Stimulated activated CD4-positive, alpha-beta T cell treated with anti-CD3 and anti-CD28 coated beads, Interleukin-12 subunit alpha, Interleukin-12 subunit beta, amount 100 ng/mL, for 24 hours (primary cell): ENCODE results near the gene PRB3.
A peak's percentile ranks its signal among the peaks of the same experiment; 100 is the strongest.

ENCODE experiments used
- DNase-seq, 2 experiments: peaks; one replicate each; pipeline ENCODE4 v3.0.0-alpha.2; 2020; ENCODE audit warnings: low read depth in 2 of 2

The PRB3 gene

GRCh38 chr12:11269607-11270006 lies at the start of gene PRB3:
Gene PRB3, minus strand, starts transcription at chr12:11269707. Its CDS starts 38 bp downstream, at chr12:11269669.
- no peak for DNase-seq

- DNase-seq = no peak
Observed at GRCh38 chr12:11310336-11310735, 40.8 kb upstream of the PRB3 start, which contains the start of gene PRB4. Gene PRB4, minus strand, starts transcription at chr12:11310436. Its CDS starts 38 bp downstream, at chr12:11310398.

- DNase-seq = no peak
Observed at GRCh38 chr12:11307143-11307542, 37.6 kb upstream of the PRB3 start.

GRCh38 chr12:11273449-11273848 lies 3.9 kb upstream of the PRB3 start:
- DNase-seq = no peak

- no peak for DNase-seq
Observed at GRCh38 chr12:11264501-11264900, 5.0 kb downstream of the PRB3 start.

- DNase-seq = no peak
Observed at GRCh38 chr12:11246489-11246888, 23.0 kb downstream of the PRB3 start.

- no peak for DNase-seq
Observed at GRCh38 chr12:11242656-11243055, 26.9 kb downstream of the PRB3 start.

- no peak for DNase-seq
Observed at GRCh38 chr12:11240348-11240930, 29.1 kb downstream of the PRB3 start.

- DNase-seq = no peak
Observed at GRCh38 chr12:11238275-11238674, 31.2 kb downstream of the PRB3 start.

GRCh38 chr12:11233532-11233931 lies 36.0 kb downstream of the PRB3 start:
- no peak for DNase-seq

- DNase-seq = peak in 1 of 2 experiments; percentile 31
Observed at GRCh38 chr12:11228296-11228879, 41.1 kb downstream of the PRB3 start.

GRCh38 chr12:11227373-11227772 lies 42.1 kb downstream of the PRB3 start:
- DNase-seq = no peak
